ENCODE measurements around the gene ATG9B. TPM values are rescaled to one million over a fixed set of nuclear protein-coding genes. Genes with fewer than 3 reads are reported as not detected.

The ATG9B gene
- total and polyA plus RNA-seq, 2 donors from 2014 or later, result 0.19 TPM

DNA sequence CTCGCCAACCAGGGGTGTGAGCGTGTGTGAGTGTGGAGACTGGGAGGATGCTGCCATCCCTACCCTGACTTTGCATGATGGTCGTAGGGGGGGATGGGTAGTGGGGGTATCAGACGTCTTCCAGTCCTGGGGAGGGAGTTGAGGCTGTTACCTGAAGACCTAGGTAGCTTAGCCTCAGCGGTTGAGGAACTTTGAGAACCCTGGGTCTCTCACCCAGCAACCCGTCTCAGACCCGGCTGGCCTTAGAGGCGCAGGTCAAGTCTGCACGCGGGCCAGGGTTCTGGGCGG, 37.8 kb upstream of the ATG9B start:
- Histone ChIP-seq H3K27me3 (ENCODE audit: control insufficient read depth, insufficient read depth, low read length) (no peaks in the 10 kb centered on the region), H3K4me3 (ENCODE audit: low read length in 3 of 3) (no peak overlapping the region), H3K36me3 (ENCODE audit: control insufficient read depth in 2 of 3, insufficient read depth in 3 of 3, low read length in 3 of 3) (peaks cover 0 to 17% (median 10%) of the 10 kb centered on the region in 3 donors), H3K9ac (ENCODE audit: low read length in 3 of 3) (no peak overlapping the region), H3K4me1 (ENCODE audit: control insufficient read depth in 2 of 3, insufficient read depth in 2 of 3, low read depth in 1 of 3, low read length in 3 of 3) (peaks cover 4 to 32% (median 17%) of the 10 kb centered on the region in 3 donors), H3K27ac (ENCODE audit: low read depth in 2 of 2, low read length in 2 of 2) (no peak overlapping the region), H3K9me3 (ENCODE audit: control insufficient read depth in 2 of 3, insufficient read depth in 1 of 3, low read length in 3 of 3) (no peaks in the 10 kb centered on the region)
- no peak for FAIRE-seq
- intact Hi-C loops (cut with DNase I), result no loop called here
- DNase-seq, result no peak
- TF ChIP-seq, protein P1, sequence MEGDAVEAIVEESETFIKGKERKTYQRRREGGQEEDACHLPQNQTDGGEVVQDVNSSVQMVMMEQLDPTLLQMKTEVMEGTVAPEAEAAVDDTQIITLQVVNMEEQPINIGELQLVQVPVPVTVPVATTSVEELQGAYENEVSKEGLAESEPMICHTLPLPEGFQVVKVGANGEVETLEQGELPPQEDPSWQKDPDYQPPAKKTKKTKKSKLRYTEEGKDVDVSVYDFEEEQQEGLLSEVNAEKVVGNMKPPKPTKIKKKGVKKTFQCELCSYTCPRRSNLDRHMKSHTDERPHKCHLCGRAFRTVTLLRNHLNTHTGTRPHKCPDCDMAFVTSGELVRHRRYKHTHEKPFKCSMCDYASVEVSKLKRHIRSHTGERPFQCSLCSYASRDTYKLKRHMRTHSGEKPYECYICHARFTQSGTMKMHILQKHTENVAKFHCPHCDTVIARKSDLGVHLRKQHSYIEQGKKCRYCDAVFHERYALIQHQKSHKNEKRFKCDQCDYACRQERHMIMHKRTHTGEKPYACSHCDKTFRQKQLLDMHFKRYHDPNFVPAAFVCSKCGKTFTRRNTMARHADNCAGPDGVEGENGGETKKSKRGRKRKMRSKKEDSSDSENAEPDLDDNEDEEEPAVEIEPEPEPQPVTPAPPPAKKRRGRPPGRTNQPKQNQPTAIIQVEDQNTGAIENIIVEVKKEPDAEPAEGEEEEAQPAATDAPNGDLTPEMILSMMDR (IDR thresholded peaks at IDR 0.05; ENCODE audit: borderline replicate concordance, extremely low read depth, insufficient read depth), result no peak

- Histone ChIP-seq H3K9me3 (ENCODE audit: control insufficient read depth in 2 of 3, insufficient read depth in 1 of 3, low read length in 3 of 3) (no peaks in the 10 kb centered on the region), H3K4me3 (ENCODE audit: low read length in 3 of 3) (no peak overlapping the region), H3K36me3 (ENCODE audit: control insufficient read depth in 2 of 3, insufficient read depth in 3 of 3, low read length in 3 of 3) (peaks cover 0 to 11% (median 7%) of the 10 kb centered on the region in 3 donors), H3K27me3 (ENCODE audit: control insufficient read depth, insufficient read depth, low read length) (no peaks in the 10 kb centered on the region), H3K4me1 (ENCODE audit: control insufficient read depth in 2 of 3, insufficient read depth in 2 of 3, low read depth in 1 of 3, low read length in 3 of 3) (peaks cover 4 to 38% (median 19%) of the 10 kb centered on the region in 3 donors), H3K27ac (ENCODE audit: low read depth in 2 of 2, low read length in 2 of 2) (peak overlapping the region; percentile 11 to 30), H3K9ac (ENCODE audit: low read length in 3 of 3) (no peak overlapping the region)
- DNase-seq (no peak), FAIRE-seq (no peak)
- intact Hi-C loops (cut with DNase I), result no loop called here
- TF ChIP-seq, protein P1 (IDR thresholded peaks at IDR 0.05; ENCODE audit: borderline replicate concordance, extremely low read depth, insufficient read depth), result no peak
Observed at GRCh38 chr7:151061213-151062110, 37.2 kb upstream of the ATG9B start.

GRCh38 chr7:151060416-151061212, 36.3 kb upstream of the ATG9B start:
- Histone ChIP-seq H3K4me1 (ENCODE audit: control insufficient read depth in 2 of 3, insufficient read depth in 2 of 3, low read depth in 1 of 3, low read length in 3 of 3) (peaks cover 4 to 38% (median 19%) of the 10 kb centered on the region in 3 donors), H3K27ac (ENCODE audit: low read depth in 2 of 2, low read length in 2 of 2) (peak overlapping the region; percentile 99 to 100), H3K36me3 (ENCODE audit: control insufficient read depth in 2 of 3, insufficient read depth in 3 of 3, low read length in 3 of 3) (peaks cover 0 to 11% (median 7%) of the 10 kb centered on the region in 3 donors), H3K27me3 (ENCODE audit: control insufficient read depth, insufficient read depth, low read length) (no peaks in the 10 kb centered on the region), H3K9me3 (ENCODE audit: control insufficient read depth in 2 of 3, insufficient read depth in 1 of 3, low read length in 3 of 3) (no peaks in the 10 kb centered on the region), H3K9ac (ENCODE audit: low read length in 3 of 3) (peak overlapping the region; percentile 26 to 95 (median 37)), H3K4me3 (ENCODE audit: low read length in 3 of 3) (peak overlapping the region; percentile 56 to 93 (median 71))
- FAIRE-seq (no peak), DNase-seq (peak in 4 of 5 donors; percentile 39 to 84 (median 51))
- TF ChIP-seq, protein P1 (IDR thresholded peaks at IDR 0.05; ENCODE audit: borderline replicate concordance, extremely low read depth, insufficient read depth), result no peak
- intact Hi-C loops (cut with DNase I), result no loop called here
